Left lung (tissue), 10 donors: Measurements from ENCODE around the gene EAPP. TPM values are rescaled to one million over a fixed set of nuclear protein-coding genes. Genes with fewer than 3 reads are reported as not detected.
A peak's percentile ranks its signal among the peaks of the same experiment; 100 is the strongest.

Experiments used
- ATAC-seq: fragments of 200-7000 bp; cut with Tn5 transposase; one replicate; pipeline ENCODE4 v1.9.1; 2020; ENCODE audit warnings: moderate library complexity
- DNase-seq, 4 donors: peaks; one replicate each; pipeline ENCODE4 v3.0.0-alpha.2; 2013 to 2020
- H3K27ac ChIP-seq, 2 donors: fragments of 200-600 bp; sonication (generic) in 1 of 2; one replicate each; pipeline versions ENCODE4 v1.5.0 to v1.8.0; 2020 to 2021
- H3K27me3 ChIP-seq, 2 donors: fragments of 200-600 bp; sonication (generic) in 1 of 2; one replicate each; pipeline versions ENCODE4 v1.5.0 to v1.8.0; 2020 to 2021
- H3K36me3 ChIP-seq, 2 donors: fragments of 200-600 bp; sonication (generic) in 1 of 2; one replicate each; pipeline versions ENCODE4 v1.5.0 to v1.8.0; 2020 to 2021
- H3K4me1 ChIP-seq, 2 donors: fragments of 200-600 bp; one replicate each; pipeline ENCODE4 v1.8.0; 2021
- H3K4me3 ChIP-seq, 2 donors: fragments of 200-600 bp; sonication (generic) in 1 of 2; one replicate each; pipeline versions ENCODE4 v1.5.0 to v1.8.0; 2020 to 2021; ENCODE audit warnings: mild to moderate bottlenecking in 1 of 2
- H3K9me3 ChIP-seq, 2 donors: fragments of 200-600 bp; sonication (generic) in 1 of 2; one replicate each; pipeline versions ENCODE4 v1.5.0 to v1.8.0; 2020 to 2021
- intact Hi-C, 2 donors: fragments of 100-400 bp; cut with DNase I; formaldehyde crosslinking; loops; one replicate each; pipeline versions ENCODE4 v1.11.2 to v1.14.2; 2022
- polyA plus RNA-seq, 6 donors: library from polyadenylated mRNA; unstranded; fragments of 120-200 nt; gene quantifications; one replicate each; pipeline ENCODE4 v1.2.1, GENCODE V29; 2013; ENCODE audit not compliant: insufficient read length in 6 of 6
- total RNA-seq, 2 donors: library from RNA; stranded (reverse); fragmentation: NEBNext Ultra II Directional; extraction: Animal tissue kit (Norgen Biotek cat#: 25700); gene quantifications; one replicate each; pipeline ENCODE4 v1.2.1, GENCODE V29; 2021
- TF ChIP-seq, protein P1 (sequence below), 2 donors: fragments of 200-600 bp; sonication (generic) in 1 of 2; IDR thresholded peaks; one replicate each; pipeline versions ENCODE4 v1.5.0 to v1.8.0; 2021; ENCODE audit warnings: antibody characterized with exemption in 2 of 2
- donor health status: DM: no; HTN: yes; CAD: no.
- donor health status: DM: no; HTN: no; CAD: no.

The EAPP gene
- total and polyA plus RNA-seq, 8 donors = 23.2 to 63.9 (median 54.8) TPM

DNA sequence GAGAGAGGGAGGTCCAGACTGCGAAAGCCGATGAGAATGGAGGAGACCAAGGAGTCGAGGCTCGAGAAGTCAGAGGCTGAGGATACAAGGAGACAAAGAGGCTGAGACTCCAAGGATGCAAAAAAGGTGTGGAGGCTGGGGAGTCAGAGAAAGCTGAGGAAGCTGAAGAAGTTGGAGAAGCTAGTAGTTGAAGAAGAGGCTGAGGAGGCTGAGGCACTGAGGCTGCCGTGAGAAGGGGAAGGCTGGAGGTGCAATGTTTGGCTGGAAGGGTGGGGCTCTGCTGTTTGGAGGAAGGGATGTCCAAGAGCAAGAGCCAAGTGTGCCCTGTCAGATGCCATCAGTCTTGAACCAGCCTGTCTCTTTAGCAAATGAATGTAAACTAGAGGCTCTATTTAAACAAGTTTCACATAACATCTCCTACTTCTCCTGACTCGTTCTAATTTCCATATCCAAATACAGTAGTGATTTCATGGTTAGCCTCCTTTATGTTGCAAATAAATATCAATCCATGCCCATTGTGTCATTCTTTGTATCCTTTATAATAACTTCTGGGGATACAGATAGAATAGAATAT, 66.7 kb downstream of the EAPP start:
- Histone ChIP-seq H3K9me3 (no peaks in the 10 kb centered on the region), H3K4me3 (no peak overlapping the region), H3K27me3 (no peaks in the 10 kb centered on the region), H3K4me1 (no peaks in the 10 kb centered on the region), H3K27ac (no peak overlapping the region), H3K36me3 (no peaks in the 10 kb centered on the region)
- DNase-seq (peak in 1 of 4 donors; percentile 11), ATAC-seq (no peak)
- TF ChIP-seq, protein P1, sequence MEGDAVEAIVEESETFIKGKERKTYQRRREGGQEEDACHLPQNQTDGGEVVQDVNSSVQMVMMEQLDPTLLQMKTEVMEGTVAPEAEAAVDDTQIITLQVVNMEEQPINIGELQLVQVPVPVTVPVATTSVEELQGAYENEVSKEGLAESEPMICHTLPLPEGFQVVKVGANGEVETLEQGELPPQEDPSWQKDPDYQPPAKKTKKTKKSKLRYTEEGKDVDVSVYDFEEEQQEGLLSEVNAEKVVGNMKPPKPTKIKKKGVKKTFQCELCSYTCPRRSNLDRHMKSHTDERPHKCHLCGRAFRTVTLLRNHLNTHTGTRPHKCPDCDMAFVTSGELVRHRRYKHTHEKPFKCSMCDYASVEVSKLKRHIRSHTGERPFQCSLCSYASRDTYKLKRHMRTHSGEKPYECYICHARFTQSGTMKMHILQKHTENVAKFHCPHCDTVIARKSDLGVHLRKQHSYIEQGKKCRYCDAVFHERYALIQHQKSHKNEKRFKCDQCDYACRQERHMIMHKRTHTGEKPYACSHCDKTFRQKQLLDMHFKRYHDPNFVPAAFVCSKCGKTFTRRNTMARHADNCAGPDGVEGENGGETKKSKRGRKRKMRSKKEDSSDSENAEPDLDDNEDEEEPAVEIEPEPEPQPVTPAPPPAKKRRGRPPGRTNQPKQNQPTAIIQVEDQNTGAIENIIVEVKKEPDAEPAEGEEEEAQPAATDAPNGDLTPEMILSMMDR (IDR thresholded peaks at IDR 0.05) = no peak
- intact Hi-C loops = no loop called here

- Histone ChIP-seq H3K27ac (no peak overlapping the region), H3K36me3 (no peaks in the 10 kb centered on the region), H3K4me3 (no peak overlapping the region), H3K27me3 (no peaks in the 10 kb centered on the region), H3K9me3 (no peaks in the 10 kb centered on the region), H3K4me1 (peaks cover 0 to 2% of the 10 kb centered on the region in 2 donors)
- TF ChIP-seq, protein P1 (IDR thresholded peaks at IDR 0.05) = no peak
- DNase-seq (no peak), ATAC-seq (no peak)
- intact Hi-C loops = no loop called here
These were observed 69.2 kb downstream of the EAPP start for GRCh38 chr14:34470319-34470718.

- intact Hi-C loops = no loop called here
- Histone ChIP-seq H3K27ac (no peak overlapping the region), H3K4me3 (no peak overlapping the region), H3K4me1 (peaks cover 0 to 6% of the 10 kb centered on the region in 2 donors), H3K9me3 (no peaks in the 10 kb centered on the region), H3K36me3 (no peaks in the 10 kb centered on the region), H3K27me3 (no peaks in the 10 kb centered on the region)
- no peak for DNase-seq
- ATAC-seq = no peak
- TF ChIP-seq, protein P1 (IDR thresholded peaks at IDR 0.05) = no peak
These were observed 72.8 kb downstream of the EAPP start for GRCh38 chr14:34466691-34467090.

Other genes with a start within 250 kb of the EAPP start
- 10 to 100 TPM; 35.4 to 47.5 TPM for gene SPTSSA, start 77.5 kb downstream of the EAPP start, total RNA-seq
- 10 to 100 TPM; 27.5 to 37.1 (median 30.0) TPM for gene SPTSSA, start 77.5 kb downstream of the EAPP start, polyA plus RNA-seq
- 10 to 100 TPM; 71.3 to 73.6 TPM for gene SNX6, start 90.4 kb upstream of the EAPP start, total RNA-seq
- 100 to 1,000 TPM in 5 of 6 donors, 10 to 100 TPM in 1; 96.9 to 123 (median 111) TPM for gene SNX6, start 90.4 kb upstream of the EAPP start, polyA plus RNA-seq
- gene CFL2, start 174.9 kb upstream of the EAPP start, total RNA-seq = 10 to 100 TPM; 47.3 to 58.0 TPM
- 10 to 100 TPM; 36.9 to 50.5 (median 46.4) TPM for gene CFL2, start 174.9 kb upstream of the EAPP start, polyA plus RNA-seq